GM18507 (cell line): ENCODE measurements around the gene ATP12A.

Experiments used
- DNase-seq: peaks from one replicate; pipeline ENCODE4 v3.0.0; 2011; ENCODE audit warnings: low read depth; ENCODE audit not compliant: insufficient read length; ENCODE audit errors: extremely low spot score
- FAIRE-seq: peaks from 2 replicates; lab custom pipeline; 2011; peaks lifted over from hg19 to GRCh38; lab: Jason Lieb, UNC

The ATP12A gene

DNA sequence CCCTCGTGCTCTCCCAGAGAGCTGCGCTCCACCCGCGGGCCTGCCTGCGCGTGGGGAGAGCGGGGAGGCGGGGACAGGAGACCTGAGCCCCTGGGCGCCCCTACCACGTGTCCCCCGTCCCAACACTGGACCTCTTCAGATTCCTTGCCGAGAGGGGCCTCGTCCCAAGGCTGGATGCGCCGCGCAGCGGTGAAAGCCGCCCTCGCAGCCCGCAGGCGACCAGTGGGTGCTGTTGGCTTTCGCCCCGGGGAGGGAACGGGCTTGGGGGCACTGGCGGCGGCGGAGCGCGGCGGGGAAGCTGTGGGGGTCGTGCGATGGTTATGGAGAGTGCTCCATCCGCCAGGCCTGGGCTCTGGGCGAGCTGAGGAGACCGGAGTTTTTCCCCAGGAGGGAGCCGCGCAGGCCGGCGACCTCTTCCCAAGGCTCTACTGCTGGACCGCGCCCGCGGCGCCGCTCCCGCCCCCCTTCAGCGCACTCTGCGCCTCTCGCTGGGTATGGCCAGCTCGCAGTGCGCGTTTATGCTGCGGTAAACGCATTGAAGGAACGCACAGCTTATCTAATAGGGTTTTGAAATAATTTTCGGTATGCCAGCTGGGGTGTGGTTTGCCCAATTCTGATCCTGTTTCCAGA lies 66.5 kb downstream of the ATP12A start:
- FAIRE-seq (no peak), DNase-seq (no peak)

DNA sequence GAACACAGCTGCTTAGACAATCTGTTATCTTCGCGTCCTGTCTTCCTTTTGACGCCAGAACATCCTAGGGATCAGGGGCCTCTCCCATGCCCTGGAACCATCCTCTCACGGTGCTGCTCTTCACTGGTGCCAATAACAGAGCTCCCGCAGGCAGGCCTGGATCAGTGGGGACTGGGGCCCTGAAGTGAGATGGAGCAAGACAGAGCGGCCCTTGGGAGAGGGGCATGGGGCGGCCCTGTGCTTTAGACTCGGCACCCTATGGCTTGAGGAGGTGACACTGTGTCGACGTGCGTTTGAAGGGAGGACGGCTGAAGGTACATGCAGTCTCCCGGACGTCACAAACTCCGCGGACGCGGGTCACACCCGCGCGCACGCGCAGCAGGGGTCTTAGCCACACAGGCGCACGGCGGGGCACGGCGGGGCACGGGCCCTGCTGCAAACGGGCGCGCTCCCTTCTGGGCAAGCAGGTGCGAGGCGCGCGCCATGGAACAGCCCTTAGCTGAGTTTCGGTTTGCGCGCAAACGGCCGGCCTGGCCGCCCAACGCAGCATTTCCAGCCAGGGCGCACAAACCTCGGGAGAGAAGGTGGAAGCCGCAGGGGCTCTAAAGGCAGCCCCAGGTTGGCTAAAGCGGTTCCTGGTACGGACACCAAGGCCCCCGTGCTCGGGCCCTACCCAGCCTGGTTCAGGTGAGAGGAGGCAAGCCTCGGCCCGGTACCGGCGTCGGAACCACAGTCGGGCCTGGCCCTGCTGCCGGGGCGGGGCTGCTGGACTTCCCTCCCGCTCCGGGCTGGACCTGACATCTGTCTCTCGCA lies 67.2 kb downstream of the ATP12A start:
- no peak for FAIRE-seq
- DNase-seq = no peak

DNA sequence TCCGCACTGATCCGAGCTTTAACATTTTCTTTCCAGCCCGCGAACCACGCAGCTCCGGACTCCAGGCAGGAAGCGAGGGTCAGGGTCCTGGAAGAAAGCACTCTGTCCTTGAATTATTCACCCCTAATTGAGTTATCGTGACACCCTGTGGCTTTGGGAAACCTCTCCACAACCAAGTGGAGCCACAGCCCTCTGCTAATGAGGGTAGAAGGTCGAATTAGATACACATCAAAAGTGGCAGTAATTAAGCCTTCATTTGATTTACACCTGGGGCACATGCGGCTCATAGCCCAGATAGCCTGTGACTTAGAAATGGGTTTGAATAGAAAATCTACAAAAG lies 67.8 kb downstream of the ATP12A start:
- FAIRE-seq (no peak), DNase-seq (no peak)

DNA sequence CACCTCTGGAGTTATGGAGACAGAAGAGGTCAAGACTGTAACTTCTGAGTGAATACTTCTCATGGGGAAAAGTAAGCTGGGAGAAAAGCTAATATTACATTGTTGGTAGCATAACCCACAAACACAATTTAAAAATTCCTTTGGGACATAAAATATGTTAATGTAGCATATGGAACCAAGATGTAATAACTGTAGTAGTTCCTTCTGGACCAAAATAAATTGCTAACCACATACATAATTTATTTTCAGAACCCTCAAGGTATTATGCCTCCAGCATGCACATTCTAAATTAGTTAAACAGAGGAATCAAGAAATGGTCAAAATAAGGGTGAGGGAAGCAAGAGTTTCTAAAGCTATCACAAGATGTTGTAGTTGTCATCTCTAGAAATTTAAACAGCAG lies 79.0 kb downstream of the ATP12A start:
- no peak for FAIRE-seq
- no peak for DNase-seq
